AG04450 (cell line): ENCODE results near the gene HDDC2. TPM values are rescaled to one million over a fixed set of nuclear protein-coding genes. Genes with fewer than 3 reads are reported as not detected.
"Not testable (repeated sequence)": the region's sequence is repeated elsewhere in the genome, so short reads cannot be mapped to it uniquely, and the experiment has no call there.

Experiments
- CTCF ChIA-PET: fragments of 300-600, 350-600 bp; formaldehyde crosslinking; extraction: SDS; loops from one replicate; lab custom pipeline; 2022; ENCODE audit warnings: antibody characterized with exemption, inconsistent platforms; lab: Charles Lee
- POLR2A ChIA-PET: fragments of 350-600 bp; formaldehyde crosslinking; extraction: SDS; loops from one replicate; lab custom pipeline; 2021; ENCODE audit warnings: antibody characterized with exemption, inconsistent platforms; lab: Yijun Ruan, JAX
- DNase-seq: peaks from one replicate; pipeline ENCODE4 v3.0.0-alpha.2; 2011; ENCODE audit warnings: low read depth, low spot score
- H3K27ac ChIP-seq: one replicate; pipeline ENCODE4 v1.5.1; 2012; ENCODE audit warnings: low read depth, low read length, control low read depth
- H3K27me3 ChIP-seq: one replicate; pipeline ENCODE4 v1.6.0; 2012; ENCODE audit warnings: low read length; ENCODE audit not compliant: control insufficient read depth, insufficient read depth
- H3K4me3 ChIP-seq: 2 replicates; pipeline ENCODE4 v1.5.1; 2011; ENCODE audit warnings: mild to moderate bottlenecking, low read depth, low read length, control low read depth
- H3K9me3 ChIP-seq: 2 replicates; pipeline ENCODE4 v1.5.1; 2012; ENCODE audit warnings: low read length; ENCODE audit not compliant: control insufficient read depth, insufficient read depth
- polyA plus RNA-seq: library from polyadenylated mRNA; depleted of rRNA; stranded (reverse); fragments of >200 nt; gene quantifications from 2 replicates; pipeline ENCODE4 v1.2.3, GENCODE V29; 2011
- TF ChIP-seq, protein P1 (sequence below): IDR thresholded peaks from 2 replicates; pipeline ENCODE4 v1.5.1; 2011; ENCODE audit warnings: low read depth, low read length, control low read depth, inconsistent platforms

The HDDC2 gene
- polyA plus RNA-seq, 1 experiment, result 116 TPM

- CTCF ChIA-PET, result no interaction called here
- no peak overlapping the region for H3K4me3 ChIP-seq
- POLR2A ChIA-PET, result no interaction called here
- TF ChIP-seq, protein P1, sequence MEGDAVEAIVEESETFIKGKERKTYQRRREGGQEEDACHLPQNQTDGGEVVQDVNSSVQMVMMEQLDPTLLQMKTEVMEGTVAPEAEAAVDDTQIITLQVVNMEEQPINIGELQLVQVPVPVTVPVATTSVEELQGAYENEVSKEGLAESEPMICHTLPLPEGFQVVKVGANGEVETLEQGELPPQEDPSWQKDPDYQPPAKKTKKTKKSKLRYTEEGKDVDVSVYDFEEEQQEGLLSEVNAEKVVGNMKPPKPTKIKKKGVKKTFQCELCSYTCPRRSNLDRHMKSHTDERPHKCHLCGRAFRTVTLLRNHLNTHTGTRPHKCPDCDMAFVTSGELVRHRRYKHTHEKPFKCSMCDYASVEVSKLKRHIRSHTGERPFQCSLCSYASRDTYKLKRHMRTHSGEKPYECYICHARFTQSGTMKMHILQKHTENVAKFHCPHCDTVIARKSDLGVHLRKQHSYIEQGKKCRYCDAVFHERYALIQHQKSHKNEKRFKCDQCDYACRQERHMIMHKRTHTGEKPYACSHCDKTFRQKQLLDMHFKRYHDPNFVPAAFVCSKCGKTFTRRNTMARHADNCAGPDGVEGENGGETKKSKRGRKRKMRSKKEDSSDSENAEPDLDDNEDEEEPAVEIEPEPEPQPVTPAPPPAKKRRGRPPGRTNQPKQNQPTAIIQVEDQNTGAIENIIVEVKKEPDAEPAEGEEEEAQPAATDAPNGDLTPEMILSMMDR, result no peak
- no peaks in the 10 kb centered on the region for H3K9me3 ChIP-seq
- DNase-seq, result no peak
- H3K27ac ChIP-seq, result no peak overlapping the region
- no peaks in the 10 kb centered on the region for H3K27me3 ChIP-seq
Observed at GRCh38 chr6:125294036-125294435, 7.7 kb downstream of the HDDC2 start.

DNA sequence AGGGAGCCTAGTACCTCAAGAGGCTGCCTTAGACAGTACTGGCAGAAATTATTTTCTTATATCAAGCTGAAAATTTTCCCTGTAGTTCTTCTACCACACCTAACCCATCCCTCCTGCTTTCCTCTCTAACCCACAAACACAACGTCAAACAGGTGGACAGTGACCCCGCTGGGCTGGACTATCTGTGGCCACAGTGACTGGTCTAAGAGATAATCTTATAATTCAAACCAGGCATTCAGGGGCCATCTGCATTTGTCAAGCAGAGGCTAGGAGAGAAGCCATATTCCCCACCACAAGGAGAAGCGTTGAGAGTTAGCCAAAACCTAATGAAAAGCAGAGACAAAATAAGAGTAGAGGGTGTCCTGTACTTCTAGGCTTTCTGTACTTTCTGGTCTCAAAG is 8.2 kb downstream of the HDDC2 start:
- H3K27ac ChIP-seq, result no peak overlapping the region
- DNase-seq, result no peak
- ChIA-PET POLR2A (no interaction called here), CTCF (no interaction called here)
- TF ChIP-seq, protein P1, result no peak
- no peaks in the 10 kb centered on the region for H3K27me3 ChIP-seq
- no peaks in the 10 kb centered on the region for H3K9me3 ChIP-seq
- H3K4me3 ChIP-seq, result no peak overlapping the region

- H3K9me3 ChIP-seq, result peaks cover 3% of the 10 kb centered on the region; the same call in 1 of the 2 replicates
- no peak for DNase-seq
- no peak overlapping the region for H3K4me3 ChIP-seq
- no peaks in the 10 kb centered on the region for H3K27me3 ChIP-seq
- ChIA-PET POLR2A (no interaction called here), CTCF (no interaction called here)
- no peak overlapping the region for H3K27ac ChIP-seq
- TF ChIP-seq, protein P1, result no peak
Observed at GRCh38 chr6:125287718-125288117, 14.0 kb downstream of the HDDC2 start.

DNA sequence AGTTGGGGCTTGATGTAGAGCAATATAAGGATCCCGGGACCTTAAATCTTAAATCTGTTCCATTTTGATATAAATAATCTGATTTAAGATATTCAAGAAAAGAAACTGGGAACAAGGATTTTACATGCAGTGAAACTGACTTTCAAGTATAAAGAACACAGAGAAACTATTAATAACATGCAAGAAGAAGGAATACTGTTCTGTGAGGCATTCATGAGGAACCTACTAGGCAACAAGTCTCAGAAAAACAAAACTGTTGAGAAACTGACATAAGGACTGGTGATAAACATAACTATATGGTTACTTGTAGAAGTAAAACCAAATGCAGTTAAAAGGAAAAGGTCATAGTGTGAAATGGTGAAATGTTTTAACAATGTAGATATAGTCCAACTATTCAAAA is 15.8 kb downstream of the HDDC2 start:
- no peak for DNase-seq
- Histone ChIP-seq H3K27ac (no peak overlapping the region), H3K9me3 (peaks cover 3% of the 10 kb centered on the region; the same call in 1 of the 2 replicates), H3K27me3 (no peaks in the 10 kb centered on the region), H3K4me3 (no peak overlapping the region)
- TF ChIP-seq, protein P1, result no peak
- ChIA-PET CTCF (no interaction called here), POLR2A (no interaction called here)

GRCh38 chr6:125285353-125285752 is 16.4 kb downstream of the HDDC2 start:
- ChIA-PET POLR2A (no interaction called here), CTCF (no interaction called here)
- TF ChIP-seq, protein P1, result no peak
- Histone ChIP-seq H3K9me3 (peaks cover 8% of the 10 kb centered on the region), H3K4me3 (no peak overlapping the region), H3K27me3 (no peaks in the 10 kb centered on the region), H3K27ac (no peak overlapping the region)
- DNase-seq, result no peak

DNA sequence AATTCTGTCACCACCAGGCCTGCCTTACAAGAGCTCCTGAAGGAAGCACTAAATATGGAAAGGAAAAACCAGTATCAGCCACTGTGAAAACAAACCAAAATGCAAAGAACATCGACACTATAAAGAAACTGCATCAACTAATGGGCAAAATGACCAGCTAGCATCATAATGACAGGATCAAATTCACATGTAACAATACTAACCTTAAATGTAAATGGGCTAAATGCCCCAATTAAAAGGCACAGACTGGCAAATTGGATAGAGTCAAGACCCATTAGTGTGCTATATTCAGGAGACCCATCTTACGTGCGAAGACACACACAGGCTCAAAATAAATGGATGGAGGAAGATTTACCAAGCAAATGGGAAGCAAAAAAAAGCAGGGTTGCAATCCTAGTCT is 19.3 kb downstream of the HDDC2 start:
- POLR2A ChIA-PET, result interaction anchor here (0.7 kb wide), 1 partner anchor 10 kb away, joined by 3 read pairs; no protein-coding TSS in a partner anchor
- H3K9me3 ChIP-seq, H3K27me3 ChIP-seq, H3K27ac ChIP-seq, H3K4me3 ChIP-seq, DNase-seq: not testable (repeated sequence)
- CTCF ChIA-PET, result interaction anchor here (0.6 kb wide), 1 partner anchor 713 kb away, joined by 3 read pairs; no protein-coding TSS in a partner anchor

GRCh38 chr6:125280370-125281035 is 21.3 kb downstream of the HDDC2 start:
- H3K27me3 ChIP-seq, H3K27ac ChIP-seq, CTCF ChIA-PET, H3K4me3 ChIP-seq, H3K9me3 ChIP-seq, POLR2A ChIA-PET, DNase-seq: not testable (repeated sequence)
